Naive thymus-derived CD8-positive, alpha-beta T cell (primary cell): Measurements from ENCODE around the gene DISP1. TPM values are rescaled to one million over a fixed set of nuclear protein-coding genes. Genes with fewer than 3 reads are reported as not detected.

Experiments
- ATAC-seq, 2 donors: fragments of 150-1000 bp; cut with Tn5 transposase in 1 of 2; sonication (Bioruptor Pico), chemical (Tn5 transposase) in 1 of 2; 1 replicate in 1 of 2; 2 replicates in 1 of 2; pipeline ENCODE4 v1.10.0; 2021; ENCODE audit warnings: mild to moderate bottlenecking in 2 of 2, moderate library complexity in 2 of 2
- POLR2A ChIA-PET: fragments of 350-600 bp; sonication (Branson Sonifier 250); formaldehyde crosslinking; loops from one replicate; lab custom pipeline; 2021; ENCODE audit warnings: antibody characterized with exemption; lab: Charles Lee
- DNase-seq, 10 donors: peaks; one replicate each; pipeline versions ENCODE4 v3.0.0 to v3.0.0-alpha.2; 2020 to 2022
- H3K27ac Mint-ChIP-seq, 10 donors: one replicate each; pipeline ENCODE4 v1.8.0; 2020 to 2022; ENCODE audit warnings: mild to moderate bottlenecking in 10 of 10, mixed read lengths in 10 of 10, moderate library complexity in 4 of 10, inconsistent platforms in 1 of 10
- H3K27me3 Mint-ChIP-seq, 5 donors: one replicate each; pipeline ENCODE4 v1.8.0; 2021 to 2022; ENCODE audit warnings: mixed read lengths in 5 of 5
- H3K36me3 Mint-ChIP-seq, 3 donors: one replicate each; pipeline ENCODE4 v1.8.0; 2020 to 2022; ENCODE audit warnings: mixed read lengths in 3 of 3, mild to moderate bottlenecking in 2 of 3, inconsistent platforms in 1 of 3
- H3K4me1 Mint-ChIP-seq, 4 donors: one replicate each; pipeline ENCODE4 v1.8.0; 2021 to 2022; ENCODE audit warnings: mixed read lengths in 4 of 4
- H3K4me3 Mint-ChIP-seq, 10 donors: one replicate each; pipeline ENCODE4 v1.8.0; 2020 to 2022; ENCODE audit warnings: mild to moderate bottlenecking in 10 of 10, mixed read lengths in 10 of 10, moderate library complexity in 6 of 10, inconsistent platforms in 1 of 10
- H3K9me3 Mint-ChIP-seq, 9 donors: one replicate each; pipeline ENCODE4 v1.8.0; 2020 to 2022; ENCODE audit warnings: mixed read lengths in 9 of 9, mild to moderate bottlenecking in 3 of 9, inconsistent platforms in 1 of 9, moderate library complexity in 1 of 9
- polyA plus RNA-seq, 3 donors: library from polyadenylated mRNA; unstranded; fragments of 300-500 nt; fragmentation: Illumina TruSeq; gene quantifications; one replicate each; pipeline ENCODE4 v1.2.3, GENCODE V29; 2021
- total RNA-seq, 8 experiments: library from RNA in 2 of 8; stranded (reverse) in 2 of 8; gene quantifications; one replicate each; pipeline ENCODE4 v1.2.3 and lab custom pipeline; 2021 to 2026

DISP1 gene
- total and polyA plus RNA-seq, 5 experiments from 2014 or later: 1.5 to 6.9 (median 3.4) TPM

DNA sequence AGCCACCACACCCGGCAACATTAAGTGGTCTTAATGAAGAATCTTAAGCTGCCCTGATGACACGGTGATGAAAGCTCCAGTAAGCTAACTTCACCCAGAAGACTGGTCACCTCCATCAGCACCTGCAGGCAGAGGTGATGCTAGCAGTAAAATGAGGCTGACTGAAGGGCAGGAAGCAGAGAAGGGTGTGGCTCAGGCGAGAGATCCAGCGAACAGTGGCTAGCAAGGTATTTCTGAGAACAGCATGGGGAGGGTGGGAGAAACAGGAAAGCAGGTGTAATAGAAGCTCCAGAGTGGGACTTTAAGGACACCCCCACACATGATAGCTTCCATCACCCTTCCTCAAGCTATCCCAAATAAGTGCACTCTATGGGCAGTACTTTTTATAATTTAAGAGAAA, 15.9 kb upstream of the DISP1 start:
- DNase-seq (no peak), ATAC-seq (no peak)
- no peak overlapping the region for H3K27ac Mint-ChIP-seq
- H3K36me3 Mint-ChIP-seq: no peaks in the 10 kb centered on the region
- H3K27me3 Mint-ChIP-seq: peaks cover 0 to 7% (median 0%) of the 10 kb centered on the region in 5 donors
- no peaks in the 10 kb centered on the region for H3K9me3 Mint-ChIP-seq
- H3K4me3 Mint-ChIP-seq: no peak overlapping the region
- POLR2A ChIA-PET: no interaction called here
- peaks cover 0 to 13% (median 6%) of the 10 kb centered on the region in 4 donors for H3K4me1 Mint-ChIP-seq

DNA sequence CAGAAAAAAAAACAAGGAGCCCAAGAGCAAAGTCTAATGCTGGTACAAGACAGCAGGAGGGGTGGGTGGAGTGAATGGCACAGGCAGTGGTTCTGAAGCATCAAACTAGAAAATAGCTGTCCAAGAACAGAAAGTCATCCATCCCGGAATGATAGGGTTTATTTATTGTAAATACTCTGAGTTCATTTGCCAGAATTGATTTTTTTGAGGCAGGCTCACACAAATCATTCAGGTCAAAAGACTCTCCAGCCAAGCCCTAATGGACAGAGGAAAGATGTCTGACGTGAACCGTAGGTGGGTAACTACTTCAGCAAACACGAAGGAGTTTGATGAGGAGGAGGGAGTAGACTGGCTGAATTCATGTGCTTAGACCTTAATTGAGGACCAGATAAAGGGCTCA, 13.8 kb upstream of the DISP1 start:
- no peak for ATAC-seq
- Mint-ChIP-seq H3K27ac (no peak overlapping the region), H3K36me3 (no peaks in the 10 kb centered on the region), H3K27me3 (peaks cover 0 to 10% (median 2%) of the 10 kb centered on the region in 5 donors), H3K4me3 (no peak overlapping the region), H3K4me1 (peaks cover 0 to 13% (median 6%) of the 10 kb centered on the region in 4 donors), H3K9me3 (no peaks in the 10 kb centered on the region)
- no peak for DNase-seq
- POLR2A ChIA-PET: no interaction called here

DNA sequence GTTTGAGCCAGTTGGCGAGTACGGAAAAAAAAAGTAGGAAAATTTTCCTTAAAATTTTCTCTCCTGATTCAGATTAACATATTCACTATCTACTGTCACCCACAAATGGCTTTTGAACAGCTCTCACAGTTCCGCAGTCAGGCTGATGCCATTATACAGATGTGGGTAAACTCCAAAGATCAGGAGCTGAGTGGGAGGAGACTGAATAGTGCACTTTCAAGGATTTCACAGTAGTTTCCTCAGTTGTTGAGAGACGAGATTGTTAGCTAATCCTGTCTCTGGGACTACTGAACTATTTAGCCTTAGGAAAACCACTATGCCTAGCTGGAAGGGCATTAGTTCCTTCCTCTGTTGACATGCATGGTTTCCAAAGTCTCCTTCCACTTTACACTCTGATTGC, 3.2 kb upstream of the DISP1 start:
- no peak for ATAC-seq
- H3K36me3 Mint-ChIP-seq: no peaks in the 10 kb centered on the region
- no peak overlapping the region for H3K27ac Mint-ChIP-seq
- POLR2A ChIA-PET: no interaction called here
- no peak for DNase-seq
- peaks cover 0 to 10% (median 0%) of the 10 kb centered on the region in 5 donors for H3K27me3 Mint-ChIP-seq
- H3K9me3 Mint-ChIP-seq: no peaks in the 10 kb centered on the region
- H3K4me1 Mint-ChIP-seq: peaks cover 13 to 27% (median 24%) of the 10 kb centered on the region in 4 donors
- H3K4me3 Mint-ChIP-seq: no peak overlapping the region

DNA sequence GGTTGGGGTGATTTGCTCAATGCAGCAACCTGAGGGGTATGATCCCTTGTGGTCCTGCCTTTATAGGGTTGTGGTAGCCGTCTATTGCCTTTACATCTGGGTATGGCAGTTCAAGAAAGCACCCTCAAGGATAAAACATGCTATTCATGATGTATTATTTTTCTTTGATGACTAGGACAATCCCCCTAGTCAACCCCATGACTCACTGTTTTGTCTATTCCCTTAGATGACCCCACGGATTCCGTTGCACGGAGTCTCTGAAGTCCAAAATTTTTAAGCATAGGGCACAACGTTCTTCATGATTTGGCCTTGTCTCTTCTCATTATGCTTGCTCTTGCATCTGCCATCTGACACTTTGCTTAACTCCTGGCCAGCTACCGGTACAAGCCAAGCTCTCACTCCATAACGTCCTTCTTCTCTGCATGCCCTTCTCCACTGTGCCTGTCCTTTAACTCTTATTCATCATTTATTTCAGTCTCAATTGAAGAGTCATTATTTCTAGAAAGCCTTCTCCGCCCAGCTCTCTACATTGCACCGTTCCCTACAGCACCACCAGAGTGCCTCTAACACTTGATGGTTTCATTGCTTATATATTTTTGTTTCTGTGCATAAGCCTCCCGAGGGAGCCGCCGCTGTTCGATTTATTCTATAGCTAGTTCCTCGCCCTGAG, 838 bp upstream of the DISP1 start:
- Mint-ChIP-seq H3K27me3 (peaks cover 0 to 3% (median 0%) of the 10 kb centered on the region in 5 donors), H3K4me1 (peaks cover 18 to 37% (median 35%) of the 10 kb centered on the region in 4 donors), H3K36me3 (no peaks in the 10 kb centered on the region), H3K9me3 (no peaks in the 10 kb centered on the region), H3K27ac (peak overlapping the region; percentile 87 to 97 (median 92)), H3K4me3 (peak overlapping the region; percentile 90 to 98 (median 96))
- peak; percentile 5 to 16 for ATAC-seq
- no peak for DNase-seq
- POLR2A ChIA-PET: no interaction called here

DNA sequence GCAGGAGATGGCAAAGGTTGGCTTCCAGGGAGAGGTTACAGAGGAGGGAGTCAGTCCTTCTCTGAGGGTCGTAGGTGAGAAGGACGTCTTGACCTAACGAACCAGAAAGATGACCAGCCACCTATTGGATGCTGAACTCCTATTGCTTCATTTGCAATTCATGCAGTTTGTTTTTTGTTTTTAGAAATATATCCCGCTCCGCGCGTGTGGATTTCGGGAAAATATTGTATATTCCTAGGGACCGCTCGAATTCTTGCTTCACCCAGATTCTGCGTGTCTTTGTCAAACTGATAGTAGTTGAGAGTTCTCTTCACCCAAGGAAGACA, 564 bp downstream of the DISP1 start:
- no peaks in the 10 kb centered on the region for H3K36me3 Mint-ChIP-seq
- peak overlapping the region; percentile 90 to 98 (median 94) for H3K4me3 Mint-ChIP-seq
- H3K27me3 Mint-ChIP-seq: peaks cover 0 to 3% (median 0%) of the 10 kb centered on the region in 5 donors
- peaks cover 21 to 44% (median 37%) of the 10 kb centered on the region in 4 donors for H3K4me1 Mint-ChIP-seq
- DNase-seq (no peak), ATAC-seq (no peak)
- H3K9me3 Mint-ChIP-seq: no peaks in the 10 kb centered on the region
- H3K27ac Mint-ChIP-seq: peak overlapping the region; percentile 82 to 95 (median 90)
- POLR2A ChIA-PET: interaction anchor here (0.8 to 1.1 kb wide), 2 partner anchors 85 to 102 kb away, joined by 3 read pairs; no protein-coding TSS in a partner anchor

DNA sequence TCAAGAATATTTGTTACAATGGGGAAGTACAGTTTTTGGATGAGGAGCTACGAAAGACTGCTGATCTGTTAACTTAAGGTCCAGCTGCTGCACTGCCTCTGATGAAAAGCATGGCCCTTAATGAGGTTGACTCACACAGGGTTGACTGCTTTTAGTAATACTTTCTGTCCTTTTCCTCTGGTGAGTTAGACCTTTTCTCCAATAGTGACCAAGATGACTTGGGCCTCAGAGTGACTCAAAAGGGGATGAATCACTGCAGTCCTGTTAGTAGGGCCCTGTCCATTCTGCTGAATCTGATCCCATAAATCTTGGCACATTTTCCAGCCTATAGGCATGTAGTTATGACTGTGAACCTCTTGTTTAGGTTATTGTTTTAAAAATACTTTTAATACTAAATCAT, 2.7 kb downstream of the DISP1 start:
- no peak for ATAC-seq
- H3K4me3 Mint-ChIP-seq: no peak overlapping the region
- POLR2A ChIA-PET: no interaction called here

DNA sequence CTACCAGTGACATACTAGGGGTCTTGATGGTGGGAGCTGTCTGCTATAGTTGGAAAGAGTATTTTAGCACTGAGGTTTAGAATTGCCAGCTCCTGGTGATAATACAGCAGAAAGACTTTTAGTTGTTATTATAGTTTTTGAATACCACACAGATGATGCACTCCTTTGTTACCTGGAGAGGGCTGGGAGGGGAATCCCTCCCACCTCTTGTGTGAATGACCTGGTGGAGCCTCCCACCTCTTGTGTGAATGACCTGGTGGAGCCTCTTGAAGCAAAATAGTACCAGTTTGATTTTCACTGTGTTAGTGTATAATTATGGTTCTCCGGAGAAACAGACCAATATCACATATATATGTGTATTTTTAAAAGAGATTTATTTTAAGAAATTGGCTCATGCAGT, 3.3 kb downstream of the DISP1 start:
- no peaks in the 10 kb centered on the region for H3K9me3 Mint-ChIP-seq
- H3K27ac Mint-ChIP-seq: no peak overlapping the region
- POLR2A ChIA-PET: no interaction called here
- no peak overlapping the region for H3K4me3 Mint-ChIP-seq
- no peak for DNase-seq
- no peak for ATAC-seq
- no peaks in the 10 kb centered on the region for H3K27me3 Mint-ChIP-seq
- peaks cover 24 to 61% (median 46%) of the 10 kb centered on the region in 4 donors for H3K4me1 Mint-ChIP-seq
- peaks cover 0 to 1% (median 0%) of the 10 kb centered on the region in 3 donors for H3K36me3 Mint-ChIP-seq

More for the DNA sequence above, 2.7 kb downstream of the DISP1 start:
- Mint-ChIP-seq H3K9me3 (no peaks in the 10 kb centered on the region), H3K36me3 (peaks cover 0 to 1% (median 0%) of the 10 kb centered on the region in 3 donors), H3K27me3 (no peaks in the 10 kb centered on the region), H3K27ac (peak overlapping the region in 1 of 10 donors; percentile 21), H3K4me1 (peaks cover 24 to 54% (median 42%) of the 10 kb centered on the region in 4 donors)
- DNase-seq: no peak

DNA sequence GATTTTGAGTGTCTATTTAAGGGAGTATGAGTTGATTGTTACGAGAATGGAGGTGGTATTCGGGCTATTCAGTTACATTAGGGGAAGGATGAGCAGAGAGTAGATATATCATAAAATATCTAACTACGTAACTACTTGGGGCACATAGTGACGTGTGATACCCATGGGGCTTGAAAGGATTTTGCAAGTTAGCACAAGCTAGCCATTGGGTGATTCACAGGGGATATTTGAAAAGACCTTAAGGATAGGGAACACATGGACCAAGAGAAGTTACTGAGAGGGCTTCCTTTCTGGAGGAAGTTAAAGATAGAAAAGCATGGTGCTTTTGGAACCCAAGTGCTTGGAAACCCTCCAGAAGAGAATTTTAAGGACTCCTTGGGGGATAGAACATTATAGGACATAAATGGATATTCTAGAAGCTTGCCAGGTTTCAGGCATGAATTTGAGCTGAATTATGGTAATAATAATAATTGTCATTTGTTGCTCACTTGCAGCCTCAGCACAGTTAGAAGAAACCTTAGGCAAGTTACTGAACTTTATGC, 5.4 kb downstream of the DISP1 start:
- no peaks in the 10 kb centered on the region for H3K27me3 Mint-ChIP-seq
- H3K4me3 Mint-ChIP-seq: no peak overlapping the region
- no peaks in the 10 kb centered on the region for H3K9me3 Mint-ChIP-seq
- POLR2A ChIA-PET: no interaction called here
- H3K4me1 Mint-ChIP-seq: peaks cover 15 to 49% (median 36%) of the 10 kb centered on the region in 4 donors
- ATAC-seq (no peak), DNase-seq (no peak)
- peaks cover 0 to 2% (median 1%) of the 10 kb centered on the region in 3 donors for H3K36me3 Mint-ChIP-seq
- no peak overlapping the region for H3K27ac Mint-ChIP-seq

DNA sequence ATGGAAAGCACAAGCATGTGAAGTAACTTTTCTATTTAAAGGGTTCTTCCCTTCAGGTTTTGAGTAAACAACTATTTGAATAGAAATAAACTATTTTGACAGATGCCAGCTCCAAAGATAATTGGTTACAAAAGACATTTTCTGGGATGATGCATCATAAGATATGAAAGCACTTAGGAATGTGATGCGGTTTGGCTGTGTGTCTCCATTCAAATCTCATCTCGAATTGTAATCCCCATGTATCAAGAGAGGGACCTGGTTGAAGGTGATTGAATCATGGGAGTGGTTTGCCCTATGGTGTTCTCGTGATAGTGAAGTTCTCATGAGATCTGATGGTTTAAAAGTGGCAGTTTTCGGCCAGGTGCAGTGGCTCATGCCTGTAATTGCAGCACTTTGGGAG, 6.4 kb downstream of the DISP1 start:
- DNase-seq: no peak
- POLR2A ChIA-PET: no interaction called here
- H3K9me3 Mint-ChIP-seq: no peaks in the 10 kb centered on the region

DNA sequence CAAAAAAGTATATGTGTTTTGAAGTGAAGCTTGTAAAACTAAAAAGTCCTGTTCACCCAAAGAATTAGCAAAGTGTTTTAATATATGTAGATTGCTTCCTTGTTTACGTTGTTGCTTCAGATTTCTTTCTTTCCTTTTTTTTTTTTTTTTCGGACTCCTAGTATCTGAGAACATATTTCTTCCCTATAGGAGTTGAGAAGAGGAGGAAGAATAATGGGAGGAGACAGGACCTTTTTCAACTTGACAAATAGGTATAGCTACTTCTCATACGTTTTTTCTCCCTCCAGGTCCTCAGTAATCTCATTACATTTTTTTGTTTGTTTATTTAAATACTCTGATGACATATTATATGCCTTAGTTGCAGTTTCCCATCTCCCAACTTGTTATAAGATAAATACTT, 8.9 kb downstream of the DISP1 start:
- POLR2A ChIA-PET: no interaction called here
- ATAC-seq (no peak), DNase-seq (no peak)
- Mint-ChIP-seq H3K9me3 (no peaks in the 10 kb centered on the region), H3K4me3 (no peak overlapping the region), H3K27me3 (no peaks in the 10 kb centered on the region), H3K36me3 (peaks cover 0 to 10% (median 1%) of the 10 kb centered on the region in 3 donors), H3K4me1 (peaks cover 9 to 25% (median 16%) of the 10 kb centered on the region in 4 donors), H3K27ac (no peak overlapping the region)

More for the DNA sequence above, 6.4 kb downstream of the DISP1 start:
- Mint-ChIP-seq H3K36me3 (peaks cover 0 to 4% (median 1%) of the 10 kb centered on the region in 3 donors), H3K4me3 (no peak overlapping the region), H3K4me1 (peaks cover 14 to 39% (median 27%) of the 10 kb centered on the region in 4 donors), H3K27ac (no peak overlapping the region), H3K27me3 (no peaks in the 10 kb centered on the region)
- no peak for ATAC-seq

DNA sequence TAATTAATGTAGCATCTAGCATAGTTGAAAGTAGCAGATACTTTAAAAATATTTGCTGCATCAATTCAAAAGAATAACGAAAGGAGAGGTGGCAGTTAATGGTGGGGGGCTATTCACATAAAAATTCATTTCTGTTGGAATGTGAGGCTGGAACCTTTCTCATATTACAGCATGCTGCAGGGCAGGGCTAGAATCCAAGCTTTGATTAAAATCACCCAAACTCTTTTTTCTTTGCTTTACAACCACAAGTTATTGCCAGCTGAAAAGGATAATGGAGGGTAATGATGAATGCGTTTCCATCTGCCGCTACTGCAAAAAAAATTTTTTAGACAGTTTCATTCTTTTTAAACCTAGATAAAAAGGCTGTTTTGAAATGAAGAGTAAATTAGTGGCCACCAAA, 9.8 kb downstream of the DISP1 start:
- Mint-ChIP-seq H3K36me3 (peaks cover 0 to 10% (median 1%) of the 10 kb centered on the region in 3 donors), H3K27ac (no peak overlapping the region), H3K4me1 (peaks cover 9 to 25% (median 16%) of the 10 kb centered on the region in 4 donors), H3K27me3 (no peaks in the 10 kb centered on the region), H3K4me3 (no peak overlapping the region), H3K9me3 (no peaks in the 10 kb centered on the region)
- POLR2A ChIA-PET: no interaction called here
- ATAC-seq: no peak
- DNase-seq: no peak

DNA sequence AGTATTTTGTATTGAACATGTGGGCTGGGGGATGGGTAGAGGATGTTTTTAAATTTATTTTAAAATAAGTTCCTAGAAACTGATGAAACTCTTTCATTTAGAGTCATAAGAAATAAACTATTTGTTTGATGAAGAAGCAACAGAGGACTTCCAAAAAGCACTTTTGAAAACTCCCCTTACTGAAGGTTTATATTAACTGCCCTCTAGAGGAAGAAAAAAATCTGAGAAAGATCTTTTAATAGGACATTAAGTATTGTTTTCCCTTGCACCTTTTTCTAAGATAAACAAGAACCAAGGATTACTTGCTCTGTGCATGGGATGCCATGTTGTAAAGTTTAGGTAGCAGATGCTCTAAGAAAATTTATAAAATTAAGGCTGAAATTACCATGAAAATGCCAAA, 14.1 kb downstream of the DISP1 start:
- Mint-ChIP-seq H3K4me1 (peaks cover 2 to 12% (median 7%) of the 10 kb centered on the region in 4 donors), H3K27ac (no peak overlapping the region), H3K27me3 (no peaks in the 10 kb centered on the region), H3K4me3 (no peak overlapping the region), H3K9me3 (no peaks in the 10 kb centered on the region), H3K36me3 (peaks cover 0 to 12% (median 5%) of the 10 kb centered on the region in 3 donors)
- POLR2A ChIA-PET: no interaction called here
- DNase-seq (no peak), ATAC-seq (no peak)

DNA sequence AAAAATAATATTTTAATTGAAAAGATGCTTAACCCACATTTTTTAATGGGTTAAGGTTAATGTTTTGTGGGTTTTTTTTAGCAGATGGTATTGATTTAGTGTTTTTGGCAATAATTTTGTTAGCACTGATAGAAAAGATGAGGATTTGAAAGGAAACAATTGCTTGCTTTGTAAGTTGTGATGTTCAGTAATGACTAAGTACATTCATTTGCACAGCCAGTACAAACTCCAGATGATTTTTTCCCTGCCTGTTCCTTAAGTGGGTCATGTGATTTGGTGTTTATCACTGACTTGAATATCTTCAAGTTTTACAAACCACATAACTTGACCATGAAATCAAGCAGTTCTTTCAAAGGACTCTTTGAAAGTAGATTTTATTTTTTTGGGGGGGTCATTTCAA, 15.0 kb downstream of the DISP1 start:
- POLR2A ChIA-PET: no interaction called here
- Mint-ChIP-seq H3K9me3 (no peaks in the 10 kb centered on the region), H3K27me3 (no peaks in the 10 kb centered on the region), H3K27ac (peak overlapping the region in 1 of 10 donors; percentile 63), H3K4me3 (no peak overlapping the region), H3K4me1 (peaks cover 2 to 12% (median 8%) of the 10 kb centered on the region in 4 donors), H3K36me3 (peaks cover 0 to 12% (median 5%) of the 10 kb centered on the region in 3 donors)
- ATAC-seq (no peak), DNase-seq (no peak)
